Retinal pigment epithelial cell (primary cell): ENCODE results near the gene CCDC12.

ENCODE experiments used
- DNase-seq: peaks from one replicate; pipeline ENCODE4 v3.0.0-alpha.2; 2010; ENCODE audit warnings: low read depth
- H3K4me3 ChIP-seq: 2 replicates; pipeline ENCODE4 v1.5.1; 2011; ENCODE audit warnings: mild to moderate bottlenecking, low read length, control low read depth, moderate library complexity
- CTCF ChIP-seq: conservative IDR thresholded peaks from 2 replicates; pipeline ENCODE4 v1.5.1; 2011; ENCODE audit warnings: low read depth, low read length, control low read depth, inconsistent platforms

Gene CCDC12

GRCh38 chr3:46883054-46883829, 93.3 kb downstream of the CCDC12 start:
- TF ChIP-seq CTCF: no peak
- DNase-seq: no peak
- no peak overlapping the region for H3K4me3 ChIP-seq

- peak overlapping the region; percentile 40 for H3K4me3 ChIP-seq
- DNase-seq: no peak
- TF ChIP-seq CTCF: no peak
Observed at GRCh38 chr3:46882377-46883053, 94.0 kb downstream of the CCDC12 start.

GRCh38 chr3:46881596-46882376, 94.8 kb downstream of the CCDC12 start:
- no peak for TF ChIP-seq CTCF
- peak overlapping the region; percentile 6 for H3K4me3 ChIP-seq
- DNase-seq: no peak

GRCh38 chr3:46880884-46881595, 95.5 kb downstream of the CCDC12 start:
- no peak for TF ChIP-seq CTCF
- no peak overlapping the region for H3K4me3 ChIP-seq
- DNase-seq: no peak

GRCh38 chr3:46878781-46879436, 97.6 kb downstream of the CCDC12 start:
- DNase-seq: no peak
- H3K4me3 ChIP-seq: no peak overlapping the region
- TF ChIP-seq CTCF: no peak

- H3K4me3 ChIP-seq: no peak within 1 kb of the TSS
- no peak for TF ChIP-seq CTCF
- no peak for DNase-seq
Observed at GRCh38 chr3:46877406-46878125, 99.0 kb downstream of the CCDC12 start, which contains the start of gene PTH1R. Gene PTH1R, plus strand, starts transcription at chr3:46877721. Its CDS starts 5,839 bp downstream, at chr3:46883560.
